BJ (cell line): ENCODE data around the gene ISG15. TPM values are rescaled to one million over a fixed set of nuclear protein-coding genes. Genes with fewer than 3 reads are reported as not detected.
A peak's percentile ranks its signal among the peaks of the same experiment; 100 is the strongest.
"Not testable (repeated sequence)": the region's sequence is repeated elsewhere in the genome, so short reads cannot be mapped to it uniquely, and the experiment has no call there.

Experiments used
- CTCF ChIA-PET: fragments of 350-600 bp; formaldehyde crosslinking; extraction: SDS; loops from one replicate; lab custom pipeline; 2021; ENCODE audit warnings: antibody characterized with exemption, inconsistent platforms; lab: Yijun Ruan, JAX
- POLR2A ChIA-PET: fragments of 300-600 bp; sonication (Branson Sonifier 250); formaldehyde crosslinking; extraction: SDS; loops from one replicate; lab custom pipeline; 2021; ENCODE audit warnings: antibody characterized with exemption; lab: Charles Lee
- DNase-seq: peaks from one replicate; pipeline ENCODE4 v3.0.0-alpha.2; 2011; ENCODE audit warnings: low read depth
- H3K27me3 ChIP-seq: 2 replicates; pipeline ENCODE4 v1.6.0; 2011; ENCODE audit warnings: low read length; ENCODE audit not compliant: control insufficient read depth, insufficient read depth
- H3K36me3 ChIP-seq: 2 replicates; pipeline ENCODE4 v1.5.1; 2011; ENCODE audit warnings: low read length; ENCODE audit not compliant: control insufficient read depth, insufficient read depth
- H3K4me3 ChIP-seq: 2 replicates; pipeline ENCODE4 v1.5.1; 2011; ENCODE audit warnings: low read depth, mild to moderate bottlenecking, control low read depth, low read length
- CTCF ChIP-seq: IDR thresholded peaks from 2 replicates; pipeline ENCODE4 v1.5.1; 2011; ENCODE audit warnings: low read depth, mild to moderate bottlenecking, control low read depth, inconsistent platforms, low read length, moderate library complexity; ENCODE audit not compliant: insufficient read depth
- polyA plus RNA-seq: library from polyadenylated mRNA; depleted of rRNA; stranded (reverse); fragments of >200 nt; gene quantifications from 2 replicates; pipeline ENCODE4 v1.2.3, GENCODE V29; 2011

ISG15 gene
- polyA plus RNA-seq, 1 experiment = 86.8 TPM

- ChIA-PET POLR2A (no interaction called here), CTCF (interaction anchor here (0.5 to 3.2 kb wide), 17 partner anchors 8 to 331 kb away, joined by 3 to 14 read pairs (median 3); partner anchors contain the start of genes HES4 and PLEKHN1)
- H3K27me3 ChIP-seq = no peaks in the 10 kb centered on the region
- H3K36me3 ChIP-seq = no peaks in the 10 kb centered on the region
- peak overlapping the region; percentile 42 for H3K4me3 ChIP-seq
- TF ChIP-seq CTCF = peak; percentile 80
- DNase-seq = no peak
Observed at GRCh38 chr1:975896-976683, 37.2 kb upstream of the ISG15 start.

- DNase-seq, POLR2A ChIA-PET, H3K4me3 ChIP-seq, H3K27me3 ChIP-seq, H3K36me3 ChIP-seq: not testable (repeated sequence)
- CTCF ChIA-PET = interaction anchor here (0.6 to 3.2 kb wide), 12 partner anchors 8 to 107 kb away, joined by 3 to 14 read pairs (median 4); partner anchors contain the start of genes HES4 and PLEKHN1
Observed at GRCh38 chr1:976791-977190, 36.5 kb upstream of the ISG15 start.

DNA sequence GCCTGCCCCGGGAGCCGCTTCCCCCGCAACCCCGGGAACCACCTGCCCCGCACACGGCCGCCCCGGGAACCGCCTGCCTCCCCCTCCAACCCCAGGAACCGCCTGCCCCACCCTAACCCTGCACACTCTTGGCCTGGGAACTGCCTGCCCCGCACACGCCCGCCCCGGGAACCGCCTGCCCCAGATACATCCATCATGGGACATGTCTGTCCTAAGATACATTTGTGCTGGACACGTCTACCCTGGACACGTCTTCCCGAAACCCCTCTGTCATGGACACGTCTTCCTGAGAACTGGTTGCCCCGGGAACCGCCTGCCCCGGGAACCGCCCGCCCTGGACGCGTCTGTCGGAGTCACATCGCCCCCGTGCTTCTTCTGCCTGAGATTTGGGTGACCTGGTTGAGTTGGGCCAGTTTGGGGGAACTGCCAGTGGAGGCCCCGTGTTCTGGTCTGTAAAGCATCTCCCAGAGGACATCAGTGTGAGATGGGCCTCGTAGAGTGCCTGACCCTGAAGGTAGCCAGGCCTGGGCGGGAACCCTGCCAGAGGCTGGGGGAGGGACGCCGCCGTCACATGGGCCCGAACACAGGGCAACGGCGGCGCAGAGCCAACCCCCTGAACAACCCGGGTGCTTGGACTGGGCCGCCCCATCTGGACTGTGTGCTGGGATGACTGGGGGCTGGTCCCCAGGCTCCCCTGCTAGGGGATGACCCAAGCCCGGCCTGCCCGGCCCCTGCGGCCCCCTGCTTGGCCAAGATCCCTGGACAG, 35.0 kb upstream of the ISG15 start:
- no peak overlapping the region for H3K4me3 ChIP-seq
- H3K36me3 ChIP-seq = no peaks in the 10 kb centered on the region
- POLR2A ChIA-PET = no interaction called here
- no peak for DNase-seq
- H3K27me3 ChIP-seq = no peaks in the 10 kb centered on the region
- TF ChIP-seq CTCF = no peak
- CTCF ChIA-PET = no interaction called here

DNA sequence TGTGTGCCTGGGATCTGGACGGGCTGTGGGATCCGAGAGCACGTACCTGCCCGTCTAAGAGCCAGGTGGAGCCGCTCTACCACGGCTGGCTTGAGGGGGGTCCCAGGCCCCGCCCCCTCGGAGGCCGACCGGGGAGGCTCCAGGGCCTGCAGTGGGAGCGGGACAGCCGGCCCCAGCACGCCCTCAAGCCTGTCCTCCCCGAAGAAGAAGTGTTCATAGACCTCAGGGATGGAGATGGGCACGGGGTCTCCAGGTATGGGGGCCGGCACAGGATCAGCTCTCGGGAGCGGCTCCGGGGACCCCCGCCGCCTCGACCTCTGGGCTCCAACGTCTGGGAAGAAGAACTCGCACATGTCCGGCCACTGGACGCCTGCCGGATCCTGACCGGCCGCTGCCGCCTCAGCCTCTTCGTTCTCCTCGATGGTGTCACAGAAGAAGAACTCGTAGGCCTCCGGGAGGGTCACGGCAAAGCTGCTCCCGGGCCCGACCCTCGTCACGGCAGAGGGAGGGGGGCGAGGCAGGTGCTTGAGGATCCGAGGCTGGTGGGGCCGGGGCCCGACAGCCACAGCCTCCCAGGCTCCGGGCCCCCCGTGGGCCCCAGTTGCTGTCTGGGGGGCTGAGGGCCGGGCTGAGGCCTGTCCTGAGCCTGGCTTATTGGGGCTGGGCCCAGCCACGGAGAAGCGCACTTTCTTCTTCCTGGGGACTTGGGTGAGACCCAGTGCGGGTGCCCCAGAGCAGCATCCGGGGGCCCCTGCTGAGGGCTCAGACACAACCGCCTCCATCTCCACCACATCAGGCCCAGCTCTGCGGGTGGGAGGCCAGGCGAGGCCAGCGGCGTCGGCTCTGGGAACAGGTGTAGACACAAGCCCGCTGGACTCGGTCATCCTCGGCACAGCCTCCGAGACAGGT, 34.2 kb upstream of the ISG15 start:
- ChIA-PET POLR2A (no interaction called here), CTCF (interaction anchor here (9.5 kb wide), 1 partner anchor 83 kb away, joined by 157 read pairs; no protein-coding TSS in a partner anchor)
- DNase-seq = no peak
- Histone ChIP-seq H3K36me3 (no peaks in the 10 kb centered on the region), H3K27me3 (no peaks in the 10 kb centered on the region), H3K4me3 (no peak overlapping the region)
- TF ChIP-seq CTCF = no peak

DNA sequence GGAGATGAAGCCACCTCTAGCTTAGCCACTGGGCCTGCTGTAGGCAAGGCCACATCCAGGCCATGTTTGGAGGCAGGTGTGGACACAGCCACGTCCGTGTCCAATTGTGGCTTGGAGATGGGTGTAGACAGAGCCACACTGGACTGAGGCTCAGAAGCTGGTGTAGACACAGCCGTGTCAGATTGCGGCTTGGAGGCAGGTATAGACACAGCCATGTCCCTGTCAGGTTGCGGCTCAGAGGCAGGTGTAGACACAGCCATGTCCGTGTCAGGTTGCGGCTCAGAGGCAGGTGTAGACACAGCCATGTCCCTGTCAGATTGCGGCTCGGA, 33.6 kb upstream of the ISG15 start:
- DNase-seq = no peak
- no peaks in the 10 kb centered on the region for H3K27me3 ChIP-seq
- H3K36me3 ChIP-seq = no peaks in the 10 kb centered on the region
- no peak overlapping the region for H3K4me3 ChIP-seq
- POLR2A ChIA-PET = no interaction called here
- CTCF ChIA-PET = interaction anchor here (0.6 to 9.5 kb wide), 4 partner anchors 23 to 268 kb away, joined by 3 to 157 read pairs (median 24); no protein-coding TSS in a partner anchor
- TF ChIP-seq CTCF = no peak
